Ramos (cell line): ENCODE results near the gene LIN54.
"Not testable (repeated sequence)": the region's sequence is repeated elsewhere in the genome, so short reads cannot be mapped to it uniquely, and the experiment has no call there.

Source experiments
- in situ Hi-C: fragments of 300-500 bp; cut with MboI; formaldehyde crosslinking; loops from one replicate; pipeline ENCODE4 v1.14.3; 2022; ENCODE audit warnings: low sequenced_read_pairs; ENCODE audit not compliant: unreplicated experiment

LIN54 gene

GRCh38 chr4:82954212-82954611 lies 56.4 kb downstream of the LIN54 start:
- in situ Hi-C loops = no loop called here

DNA sequence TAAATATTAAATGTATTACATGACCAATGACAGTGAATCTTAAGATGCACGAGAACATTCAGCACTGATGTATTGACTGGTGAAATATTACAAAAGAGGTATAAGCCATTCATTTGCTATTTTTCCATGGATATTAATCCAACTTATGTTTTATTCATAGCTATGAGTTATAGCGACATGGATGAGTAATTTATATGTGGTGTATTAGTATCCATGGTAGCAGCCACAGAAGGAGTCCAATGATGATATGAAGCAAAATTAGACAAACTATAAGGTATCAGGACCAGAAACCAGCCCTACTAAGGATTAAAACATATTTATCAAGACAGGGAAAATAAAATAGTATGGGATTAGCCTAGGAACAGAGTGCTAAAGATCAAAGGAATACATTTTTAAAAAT lies 59.4 kb downstream of the LIN54 start:
- in situ Hi-C loops = no loop called here

GRCh38 chr4:82948647-82949204 lies 61.9 kb downstream of the LIN54 start:
- in situ Hi-C loops = no loop called here

DNA sequence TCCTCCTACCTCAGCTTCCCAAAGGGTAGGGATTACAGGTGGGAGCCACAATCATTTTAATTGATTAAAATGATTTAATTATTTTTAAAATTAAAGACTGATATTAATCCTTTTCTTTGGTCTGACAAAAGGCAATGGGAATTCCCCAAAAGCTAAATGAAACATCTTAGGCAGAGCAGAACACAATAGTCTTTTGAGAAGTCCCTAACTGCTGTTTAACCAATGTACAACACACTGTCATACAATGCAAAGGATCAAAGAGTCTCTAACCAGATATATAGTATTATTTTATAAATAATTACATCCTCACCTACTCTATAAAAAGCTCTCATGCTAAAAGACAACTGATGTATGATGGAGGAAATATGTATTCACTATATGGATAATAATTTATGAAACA lies 63.1 kb downstream of the LIN54 start:
- in situ Hi-C loops = no loop called here

GRCh38 chr4:82939414-82939813 lies 71.2 kb downstream of the LIN54 start:
- in situ Hi-C loops = no loop called here

- in situ Hi-C loops = no loop called here
Measured at GRCh38 chr4:82934441-82934840, 76.2 kb downstream of the LIN54 start.

GRCh38 chr4:82930848-82931755 lies 79.5 kb downstream of the LIN54 start:
- in situ Hi-C loops = no loop called here

GRCh38 chr4:82921795-82922194 lies 88.8 kb downstream of the LIN54 start:
- in situ Hi-C loops = no loop called here

DNA sequence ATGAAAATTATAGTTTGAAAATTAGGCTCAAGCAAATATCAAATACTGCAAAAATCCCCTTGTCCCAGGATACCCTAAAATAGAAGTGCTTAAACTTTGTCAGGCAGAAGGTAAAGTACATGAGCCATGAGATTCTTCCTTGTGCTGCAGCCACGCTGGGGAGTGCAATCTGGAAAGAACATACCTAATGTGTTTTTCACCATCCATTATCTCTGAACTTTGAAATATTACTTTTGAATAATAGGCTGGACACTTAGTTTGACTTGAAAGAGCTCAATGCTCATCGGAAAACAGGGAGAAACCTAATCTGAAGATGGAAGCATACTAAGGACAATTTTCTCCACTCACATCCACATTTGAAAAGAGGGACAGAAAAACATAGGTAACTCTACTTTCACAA lies 91.2 kb downstream of the LIN54 start:
- in situ Hi-C loops = no loop called here

- in situ Hi-C loops = no loop called here
Measured at GRCh38 chr4:82918091-82918490, 92.5 kb downstream of the LIN54 start.

- in situ Hi-C loops = not testable (repeated sequence)
Measured at GRCh38 chr4:82913968-82914367, 96.7 kb downstream of the LIN54 start.

GRCh38 chr4:82913305-82913704 lies 97.3 kb downstream of the LIN54 start:
- in situ Hi-C loops = no loop called here

DNA sequence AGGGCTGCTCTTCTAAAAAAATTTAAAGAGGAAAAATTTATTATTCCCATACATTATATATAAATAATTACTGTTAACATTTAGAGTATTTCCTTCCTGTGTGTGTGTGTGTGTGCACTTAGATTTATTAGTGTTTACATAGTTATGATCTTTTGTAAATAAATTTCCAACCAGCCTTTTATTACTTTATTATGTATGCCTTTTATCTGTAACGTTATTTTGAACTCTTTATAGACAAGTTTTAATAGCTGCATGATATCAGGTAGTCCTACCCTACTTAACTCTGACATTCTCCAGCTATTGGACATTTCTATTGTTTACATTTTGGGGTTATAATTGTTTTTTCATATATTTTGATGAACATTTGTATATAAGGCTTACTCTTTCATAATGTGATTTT lies 101.3 kb downstream of the LIN54 start:
- in situ Hi-C loops = no loop called here

GRCh38 chr4:82906469-82906868 lies 104.2 kb downstream of the LIN54 start:
- in situ Hi-C loops = no loop called here

DNA sequence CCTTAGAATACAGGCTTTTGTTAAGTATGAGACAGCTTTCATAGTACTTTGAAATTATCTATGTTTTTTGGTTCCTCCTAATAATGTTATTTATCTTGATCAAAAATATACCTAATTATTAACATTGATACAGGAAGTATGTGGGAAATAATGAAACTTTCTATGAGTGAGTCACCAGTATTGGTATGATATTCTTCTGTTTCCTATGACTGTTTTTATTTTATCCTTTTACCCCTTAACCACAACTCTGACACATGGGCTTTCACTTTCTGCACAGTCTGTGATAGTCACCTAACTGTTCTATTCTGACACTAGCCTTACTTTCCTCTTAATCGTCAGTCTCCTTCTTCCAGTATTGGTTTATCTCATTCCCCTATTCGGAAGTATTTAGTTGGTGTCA lies 105.4 kb downstream of the LIN54 start:
- in situ Hi-C loops = no loop called here

GRCh38 chr4:82903737-82904136 lies 106.9 kb downstream of the LIN54 start:
- in situ Hi-C loops = no loop called here

DNA sequence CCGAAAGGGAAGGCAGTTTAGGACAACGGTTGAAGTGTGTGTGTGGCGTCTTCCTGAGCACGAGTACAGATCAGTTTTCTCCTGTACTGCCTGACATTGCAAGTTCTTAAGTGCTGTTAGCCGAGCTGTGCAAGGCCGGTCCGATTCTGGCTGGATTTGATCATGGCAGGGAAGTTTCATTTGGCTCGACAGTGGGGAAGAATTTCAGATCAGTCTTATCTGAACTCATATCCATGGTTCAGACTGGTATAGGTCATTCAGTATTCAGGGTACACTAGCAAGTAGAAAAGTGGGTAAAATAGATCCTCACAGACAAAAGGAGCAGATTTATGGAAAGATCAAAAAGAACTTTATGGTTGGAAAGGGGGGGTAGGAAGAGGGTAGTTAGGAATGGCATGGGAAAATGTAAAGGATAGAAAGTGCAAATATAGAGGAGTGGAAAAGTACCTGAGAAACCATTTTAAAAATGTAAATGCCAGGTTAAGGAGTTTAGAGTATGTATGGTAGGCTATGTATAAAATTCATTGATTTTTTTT lies 109.4 kb downstream of the LIN54 start:
- in situ Hi-C loops = no loop called here

DNA sequence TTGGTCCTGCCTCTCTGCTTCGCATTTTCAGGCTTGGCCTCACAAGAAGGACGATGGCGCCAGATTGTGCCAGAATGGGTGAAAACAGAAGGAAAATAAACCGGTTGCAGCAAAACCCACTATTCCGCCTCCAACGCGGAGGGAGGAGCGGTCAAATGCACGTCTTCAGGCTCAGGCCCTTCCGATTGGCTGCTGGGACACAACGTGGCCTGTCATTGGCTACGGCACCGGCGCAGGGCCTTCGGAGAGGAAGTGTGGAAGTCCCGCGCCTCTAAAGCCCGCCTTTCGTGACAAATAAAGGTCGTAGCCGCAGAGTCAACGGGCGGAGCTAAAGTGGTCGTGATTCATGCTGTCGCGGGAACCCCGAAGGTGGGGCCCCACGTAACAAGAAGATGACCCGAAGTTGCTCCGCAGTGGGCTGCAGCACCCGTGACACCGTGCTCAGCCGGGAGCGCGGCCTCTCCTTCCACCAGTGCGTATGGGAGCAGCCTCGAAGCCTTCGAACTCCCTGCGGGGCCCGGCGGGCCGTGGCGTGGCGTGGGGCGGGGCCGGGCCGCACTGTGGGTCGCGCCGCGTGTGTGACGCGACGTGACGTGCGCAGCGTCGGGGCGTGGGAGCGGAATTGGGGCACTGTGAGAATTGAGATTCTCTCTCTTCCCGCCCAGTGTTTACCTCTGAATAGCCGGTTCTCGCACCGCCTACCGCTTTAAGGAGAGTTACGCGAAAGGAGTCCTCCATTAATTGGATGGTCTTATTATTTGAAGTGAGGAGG lies 110.0 kb downstream of the LIN54 start, which contains the start of gene THAP9:
Gene THAP9 (plus strand): TSS at position 325 of the 772 bp plus-strand sequence. CDS start 68 bp downstream, at position 393.
- in situ Hi-C loops = no loop called here

DNA sequence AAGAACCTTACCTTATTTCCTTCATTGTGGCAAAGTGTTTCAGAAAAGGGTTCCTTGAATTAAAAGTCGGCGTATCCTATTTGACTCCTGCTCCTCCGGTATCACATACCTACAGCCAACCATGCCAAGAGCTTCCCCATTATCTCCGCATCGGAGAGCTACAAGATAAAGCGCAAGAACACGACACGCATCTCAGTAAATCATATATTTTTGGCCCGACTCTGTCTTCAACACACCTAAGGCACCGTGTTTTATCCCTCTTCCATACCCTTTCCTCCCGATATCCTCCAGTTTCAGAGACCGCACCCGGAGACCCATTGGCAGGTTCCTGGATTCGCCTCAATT lies 110.6 kb downstream of the LIN54 start:
- in situ Hi-C loops = no loop called here

DNA sequence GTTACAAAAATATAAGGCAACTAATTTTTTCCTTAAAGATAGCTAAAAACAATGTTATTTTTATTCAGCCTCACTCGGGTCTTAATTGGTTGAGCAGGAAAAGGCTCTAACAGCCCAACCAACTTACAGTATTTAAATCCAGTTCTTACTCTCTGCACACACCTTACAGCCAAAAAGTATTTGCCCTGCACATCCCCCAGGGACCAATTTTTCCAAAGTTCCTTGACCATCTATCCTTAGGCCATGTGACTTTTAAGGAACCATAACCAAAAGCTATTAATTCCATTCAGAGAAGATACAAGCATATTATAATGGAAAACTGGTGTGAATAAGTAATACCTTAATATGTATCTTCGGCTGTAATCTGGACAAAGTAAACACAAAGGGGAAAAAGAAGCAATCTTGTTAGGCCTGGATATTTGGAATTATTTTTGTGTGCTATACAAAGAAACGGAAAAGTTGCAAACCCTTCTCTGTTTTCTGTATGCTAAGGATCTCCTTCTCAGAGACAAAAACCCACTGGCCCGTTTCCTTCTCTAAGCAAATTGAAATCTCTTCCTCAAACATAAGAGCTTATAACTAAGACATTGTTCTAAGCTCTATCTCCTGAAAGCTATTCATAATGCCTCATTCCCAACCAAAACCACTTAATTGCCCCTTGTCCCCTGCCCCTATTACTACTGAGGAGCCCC lies 111.1 kb downstream of the LIN54 start:
- in situ Hi-C loops = loop anchor here (25.0 kb wide), 1 partner anchor 388 kb away; the partner anchor contains the start of gene COQ2
